GM21390 (cell line): Measurements from ENCODE around the gene COL4A2.
"Not testable (repeated sequence)": the region's sequence is repeated elsewhere in the genome, so short reads cannot be mapped to it uniquely, and the experiment has no call there.

ENCODE experiments used
- ATAC-seq: cut with Tn5 transposase; IDR thresholded peaks from one replicate; pipeline ENCODE4 v1.9.1; 2021; ENCODE audit not compliant: unreplicated experiment

COL4A2 gene

DNA sequence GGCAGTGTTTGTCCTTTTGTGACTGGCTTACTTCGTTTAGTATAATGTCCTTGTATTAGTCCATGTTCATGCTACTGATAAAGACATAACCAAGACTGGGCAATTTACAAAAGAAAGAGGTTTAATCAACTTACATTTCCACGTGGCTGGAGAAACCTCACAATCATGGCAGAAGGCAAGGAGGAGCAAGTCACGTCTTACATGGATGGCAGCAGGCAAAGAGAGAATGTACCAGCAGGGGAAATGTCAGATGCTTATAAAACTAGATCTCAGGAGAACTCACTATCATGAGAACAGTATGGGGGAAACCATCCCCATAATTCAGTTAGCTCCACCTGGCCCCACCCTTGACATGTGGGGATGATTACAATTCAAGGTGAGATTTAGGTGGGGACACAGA, 14.5 kb downstream of the COL4A2 start:
- ATAC-seq, result not testable (repeated sequence)

DNA sequence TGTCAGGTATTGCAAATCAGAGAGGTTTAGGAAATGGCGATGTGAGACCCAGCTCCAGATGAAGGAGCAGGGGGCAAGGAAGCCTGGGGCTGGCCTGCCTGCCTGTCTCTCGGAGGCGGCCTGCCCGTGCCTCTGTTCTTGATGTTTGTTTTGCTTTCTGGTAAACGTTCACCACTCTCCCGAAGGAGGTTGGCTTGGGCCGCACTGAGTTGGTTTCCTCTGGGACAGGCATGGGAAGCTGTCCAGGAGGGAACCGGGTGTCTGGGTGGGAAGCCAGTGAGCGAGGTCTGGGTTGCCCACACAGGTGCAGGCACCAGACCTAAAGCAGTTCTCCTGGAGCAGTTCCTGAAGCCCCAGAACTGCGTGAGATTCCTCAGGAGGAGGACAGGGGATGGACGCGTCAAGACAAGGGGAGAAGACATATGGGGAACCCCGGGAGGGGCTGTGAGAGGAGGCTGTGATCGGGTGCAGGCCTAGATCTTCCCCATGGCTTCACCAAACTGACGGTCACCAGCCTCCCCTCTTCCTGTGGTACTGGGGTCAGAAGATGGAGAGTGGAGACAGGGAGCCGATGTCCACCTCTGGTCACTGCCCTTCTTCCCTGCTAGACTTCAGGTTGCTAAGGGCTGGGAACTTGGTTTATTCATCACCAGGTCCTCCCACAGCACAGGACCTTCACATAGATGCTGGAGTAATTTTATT, 15.2 kb downstream of the COL4A2 start:
- no peak for ATAC-seq

GRCh38 chr13:110322828-110323171, 15.7 kb downstream of the COL4A2 start:
- ATAC-seq, result no peak

DNA sequence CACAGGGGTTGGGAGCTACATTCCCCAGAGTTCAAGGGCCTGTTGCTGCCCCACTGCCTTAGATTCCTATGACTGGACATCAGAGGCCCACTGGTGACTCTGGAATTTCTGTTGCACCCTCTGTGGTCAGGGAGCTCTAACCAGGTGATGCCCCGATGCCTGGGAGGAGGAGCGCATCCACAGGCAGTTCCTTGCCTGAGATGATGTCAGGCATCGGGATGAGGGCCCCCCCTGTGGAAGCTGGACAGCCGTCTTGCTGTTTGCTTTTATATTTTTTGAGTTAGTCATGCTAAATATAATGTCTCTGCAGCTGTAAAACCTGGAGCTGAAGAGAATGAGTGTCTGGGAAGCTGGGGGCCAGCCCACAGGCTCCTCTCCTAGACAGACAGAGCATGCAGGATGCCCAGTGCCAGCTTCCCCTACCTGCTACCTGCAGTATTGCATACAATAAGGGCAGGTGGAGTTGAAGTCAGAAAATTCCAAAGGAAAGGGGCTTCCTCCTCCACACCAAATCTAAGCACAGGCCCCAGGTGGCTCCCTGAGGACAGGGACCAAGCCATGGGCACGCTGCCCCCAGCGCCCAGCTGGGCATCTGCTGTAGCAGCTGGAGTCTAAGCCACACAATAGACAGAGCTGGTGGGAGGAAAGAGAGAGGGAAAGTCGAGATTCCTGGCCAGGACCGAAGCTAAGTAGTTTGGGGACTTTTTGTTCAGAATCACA, 16.2 kb downstream of the COL4A2 start:
- ATAC-seq, result no peak

DNA sequence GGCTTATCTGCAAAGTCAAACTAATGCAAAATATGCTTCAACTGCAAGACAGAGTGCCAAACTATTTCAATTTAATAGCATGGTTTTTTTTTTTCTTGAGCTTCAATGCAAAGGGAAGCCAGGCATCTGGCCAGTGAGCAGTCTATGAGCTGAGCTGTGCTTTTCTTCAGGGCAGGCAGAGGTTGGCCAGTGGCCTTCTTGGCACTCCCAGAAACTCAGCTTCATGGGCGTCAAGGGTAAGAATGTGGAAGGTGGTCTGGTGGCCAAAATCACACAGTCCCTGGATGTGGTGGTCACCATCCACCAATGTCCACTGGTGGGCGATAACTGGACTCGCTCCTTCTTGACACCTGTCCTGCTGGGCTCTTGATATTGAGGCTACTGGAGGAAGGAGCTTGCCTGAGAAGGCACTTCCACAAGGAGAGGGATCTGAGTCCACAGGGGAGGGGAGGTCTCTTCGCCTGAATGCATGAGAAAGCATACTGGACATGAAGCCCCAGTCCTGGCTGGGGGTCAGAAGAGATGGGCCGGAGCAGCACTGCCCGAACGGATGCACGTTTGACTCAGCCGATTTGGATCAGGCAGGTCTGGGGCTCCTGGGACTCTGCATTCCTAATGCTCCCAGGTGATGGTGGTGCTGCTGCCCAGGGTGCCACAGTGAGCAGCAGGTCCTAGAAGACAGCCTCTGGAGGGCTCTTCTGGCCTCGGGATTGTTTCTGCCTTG, 17.1 kb downstream of the COL4A2 start:
- ATAC-seq, result no peak

GRCh38 chr13:110326263-110326904, 19.3 kb downstream of the COL4A2 start:
- no peak for ATAC-seq

DNA sequence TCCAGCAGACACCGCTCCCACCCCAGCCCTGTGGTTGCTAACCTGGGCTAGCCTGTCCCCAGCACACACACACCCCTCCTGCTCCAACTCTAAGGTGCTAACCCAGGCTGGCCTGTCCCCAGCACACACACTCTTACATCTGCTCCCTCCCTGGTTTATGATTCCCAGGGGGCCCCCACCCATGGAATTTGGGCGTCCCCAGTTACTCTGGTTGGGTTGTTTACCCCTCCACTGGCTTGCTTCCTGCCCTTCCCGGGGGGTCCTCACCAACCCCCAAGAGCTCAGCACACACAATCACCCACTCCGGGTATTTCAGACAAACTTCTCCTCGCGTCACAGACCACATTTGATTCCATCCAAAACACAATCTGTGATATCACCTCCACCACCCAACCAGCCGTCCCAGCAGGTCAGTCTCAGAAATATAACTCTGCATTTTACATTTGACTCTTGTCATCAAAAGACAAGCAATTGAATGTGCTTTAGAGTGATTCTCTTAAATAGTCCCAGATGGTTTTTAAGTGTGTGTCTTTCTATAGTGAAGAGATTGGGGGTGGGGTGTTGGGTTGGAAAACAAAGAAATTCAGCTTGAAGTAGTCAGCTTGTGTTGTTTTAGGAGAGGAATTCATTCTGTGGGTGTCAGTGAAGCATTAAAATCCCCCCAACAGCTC, 20.1 kb downstream of the COL4A2 start:
- no peak for ATAC-seq

GRCh38 chr13:110328573-110328972, 21.5 kb downstream of the COL4A2 start:
- no peak for ATAC-seq

DNA sequence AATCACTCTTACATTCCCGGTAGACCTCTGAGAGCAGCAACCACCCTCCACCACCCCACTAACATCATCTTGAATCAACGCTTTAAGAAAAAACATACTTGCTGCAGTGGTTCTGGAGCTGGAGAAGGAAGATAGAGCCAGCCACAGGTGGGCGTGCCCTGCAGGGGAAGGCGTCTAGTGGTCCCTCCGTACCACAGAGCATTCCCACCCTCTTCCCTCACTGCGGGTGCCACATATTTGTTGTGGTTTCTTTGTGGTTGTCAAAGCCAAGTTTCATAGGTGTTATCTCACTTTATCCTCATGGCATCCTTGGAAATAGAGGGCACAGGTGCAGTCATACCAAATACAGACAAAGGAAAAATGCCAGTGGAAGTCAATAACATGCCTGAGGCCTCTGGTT, 22.2 kb downstream of the COL4A2 start:
- ATAC-seq, result no peak

GRCh38 chr13:110329798-110330461, 22.8 kb downstream of the COL4A2 start:
- ATAC-seq, result no peak

DNA sequence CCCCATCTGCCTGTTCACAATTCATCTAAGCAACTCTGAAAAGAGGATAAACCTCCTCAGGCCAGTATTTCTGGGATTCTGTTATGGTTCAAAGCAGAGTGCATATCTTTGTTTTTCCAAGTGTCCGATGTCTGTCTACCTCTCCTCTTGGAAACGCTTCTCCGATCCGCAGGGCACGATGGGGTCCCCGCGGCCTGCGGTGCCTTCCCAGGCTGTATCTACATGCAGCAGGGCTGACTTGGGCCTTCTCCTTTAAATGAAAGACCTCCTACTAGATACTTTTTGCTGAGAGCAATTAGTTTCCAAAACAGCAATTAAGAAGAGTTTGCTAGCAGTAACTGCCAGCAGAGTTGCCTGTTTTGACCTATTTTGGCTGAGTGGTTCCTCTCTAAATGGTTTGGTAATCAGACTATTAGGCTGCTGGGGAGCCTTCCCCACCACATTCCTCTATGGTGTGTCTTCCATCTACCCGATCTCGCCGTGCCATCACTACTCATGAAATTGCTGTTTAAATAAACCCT, 23.5 kb downstream of the COL4A2 start:
- no peak for ATAC-seq

DNA sequence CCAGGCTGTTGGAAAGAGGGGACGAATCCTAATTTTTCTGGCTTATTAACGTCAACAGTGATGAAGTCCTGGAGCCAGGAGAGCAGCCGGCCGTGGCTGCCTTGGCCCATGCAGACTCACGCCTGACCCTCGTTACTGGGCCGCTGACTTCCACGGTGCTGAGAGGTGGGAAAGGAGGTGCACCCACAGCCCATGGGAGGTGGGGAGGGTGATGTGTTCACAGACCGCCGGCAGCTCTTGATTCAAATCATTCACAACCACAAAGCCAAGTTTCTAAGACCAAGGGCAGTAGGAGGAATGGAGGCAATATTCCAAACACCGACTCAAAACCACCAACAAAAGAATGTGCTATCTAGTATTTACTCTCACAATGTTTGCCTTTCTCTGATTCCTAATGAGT, 24.3 kb downstream of the COL4A2 start:
- no peak for ATAC-seq

GRCh38 chr13:110332750-110333149, 25.7 kb downstream of the COL4A2 start:
- ATAC-seq, result no peak

DNA sequence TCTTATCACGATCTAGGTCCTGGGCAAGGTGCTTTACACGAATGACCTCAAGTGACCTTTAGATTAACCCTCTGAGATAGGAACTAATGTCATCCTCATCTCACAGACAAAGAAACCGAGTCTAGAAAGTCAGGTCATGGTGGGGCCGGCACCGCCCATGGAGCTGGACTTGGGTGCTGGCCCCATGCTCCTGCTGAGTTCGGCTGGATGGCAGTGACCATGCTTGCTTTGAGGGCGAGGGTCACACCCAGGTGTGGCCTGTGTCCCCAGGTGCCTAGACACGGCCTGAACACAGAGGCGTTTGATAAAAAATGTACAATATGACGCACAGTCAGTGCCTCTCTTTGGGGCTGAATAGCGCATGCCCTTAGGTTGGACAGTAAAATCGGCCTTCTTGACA, 26.8 kb downstream of the COL4A2 start:
- no peak for ATAC-seq

DNA sequence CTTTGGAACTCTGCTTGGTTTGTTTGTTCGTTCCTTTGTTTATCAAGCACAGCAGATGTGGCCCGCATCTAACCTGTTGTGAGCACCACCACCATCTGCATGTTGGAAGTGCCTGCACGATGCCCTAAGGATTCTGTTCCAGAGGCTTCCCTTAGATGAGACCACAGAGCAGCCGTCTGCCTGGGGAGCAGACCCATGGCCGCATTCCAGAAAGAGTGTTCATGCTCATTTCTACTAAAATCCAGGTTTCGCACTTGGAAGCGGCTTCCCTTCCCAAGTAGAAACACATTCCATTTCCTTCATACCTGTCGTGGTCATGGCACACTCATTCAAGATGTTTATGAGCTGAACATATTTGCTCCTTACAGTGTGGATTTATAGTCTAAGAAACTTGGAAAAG, 27.2 kb downstream of the COL4A2 start:
- ATAC-seq, result no peak

DNA sequence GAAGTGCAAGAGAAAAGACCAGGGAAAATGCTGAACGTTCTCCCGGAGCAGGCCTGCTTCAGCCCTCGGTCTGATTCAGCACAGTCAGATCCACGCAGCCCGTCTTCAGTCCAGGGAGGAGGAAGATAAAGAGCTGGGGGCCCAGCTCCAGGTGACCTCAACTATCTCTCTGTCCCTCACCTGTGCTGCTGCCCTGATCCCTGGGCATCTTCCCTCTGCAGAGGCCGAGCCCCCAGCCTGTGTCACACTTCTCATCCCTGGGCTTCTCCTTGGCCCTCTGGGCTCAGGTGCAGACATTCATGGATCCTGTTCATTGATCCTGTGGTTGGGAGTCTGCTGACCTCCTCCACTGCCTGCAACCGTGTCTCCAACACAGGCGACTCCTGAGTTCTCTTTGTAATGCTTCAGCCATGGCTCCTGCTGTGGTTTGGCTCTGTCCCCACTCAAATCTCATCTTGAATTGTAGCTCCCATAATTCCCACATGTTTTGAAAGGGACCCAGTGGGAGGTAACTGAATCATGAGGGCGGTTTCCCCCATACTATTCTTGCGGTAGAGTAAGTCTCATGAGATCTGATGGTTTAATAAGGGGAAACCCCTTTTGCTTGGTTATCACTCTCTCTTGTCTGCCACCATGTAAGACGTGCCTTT, 27.9 kb downstream of the COL4A2 start:
- no peak for ATAC-seq

GRCh38 chr13:110336108-110336507, 29.0 kb downstream of the COL4A2 start:
- ATAC-seq, result no peak

DNA sequence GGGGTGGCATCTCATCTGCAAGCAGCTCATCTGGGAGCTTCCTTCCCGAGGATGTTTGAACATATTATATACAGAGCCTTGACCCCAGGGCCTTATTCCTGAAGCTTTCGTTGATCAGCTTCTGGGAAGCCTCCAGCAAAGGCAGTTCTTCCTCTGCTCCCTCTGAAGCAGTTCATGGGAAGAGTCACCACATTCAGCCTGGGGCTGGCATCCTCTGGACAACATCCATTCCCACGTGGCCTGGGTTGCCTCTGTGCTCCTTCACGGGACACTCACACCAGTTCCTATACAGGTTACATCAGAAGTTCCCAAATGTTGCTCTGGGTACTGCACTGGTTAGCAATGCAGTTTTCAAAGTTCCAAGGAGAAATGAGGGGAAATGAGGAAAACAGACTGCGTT, 29.6 kb downstream of the COL4A2 start:
- ATAC-seq, result no peak

- no peak for ATAC-seq
These were observed 30.2 kb downstream of the COL4A2 start for GRCh38 chr13:110337247-110337646.
